Lower lobe of right lung (tissue), 2 donors: ENCODE measurements around the gene SYNDIG1. TPM values are rescaled to one million over a fixed set of nuclear protein-coding genes. Genes with fewer than 3 reads are reported as not detected.

Source experiments
- ATAC-seq, 2 donors: fragments of 200-7000 bp; cut with Tn5 transposase; one replicate each; pipeline ENCODE4 v1.9.1; 2020 to 2022; ENCODE audit warnings: mild to moderate bottlenecking in 2 of 2, moderate library complexity in 2 of 2
- DNase-seq: peaks from one replicate; pipeline ENCODE4 v3.0.0-alpha.2; 2020
- H3K27ac ChIP-seq: fragments of 200-600 bp; one replicate; pipeline ENCODE4 v1.8.0; 2022
- H3K27me3 ChIP-seq: fragments of 200-600 bp; one replicate; pipeline ENCODE4 v1.8.0; 2022; ENCODE audit warnings: low read depth
- H3K36me3 ChIP-seq: fragments of 200-600 bp; one replicate; pipeline ENCODE4 v1.8.0; 2022; ENCODE audit warnings: mild to moderate bottlenecking
- H3K4me1 ChIP-seq: fragments of 200-600 bp; one replicate; pipeline ENCODE4 v1.8.0; 2022
- H3K4me3 ChIP-seq: fragments of 200-600 bp; one replicate; pipeline ENCODE4 v1.8.0; 2022; ENCODE audit warnings: mild to moderate bottlenecking
- H3K9me3 ChIP-seq: fragments of 200-600 bp; one replicate; pipeline ENCODE4 v1.8.0; 2022
- CTCF ChIP-seq: fragments of 200-600 bp; IDR thresholded peaks from one replicate; pipeline ENCODE4 v1.8.0; 2022; ENCODE audit warnings: antibody characterized with exemption, mild to moderate bottlenecking
- intact Hi-C: fragments of 100-400 bp; cut with DNase I; formaldehyde crosslinking; loops from one replicate; pipeline ENCODE4 v1.11.0; 2022
- total RNA-seq: library from RNA; stranded (reverse); fragmentation: NEBNext Ultra II Directional; extraction: Animal tissue kit (Norgen Biotek cat#: 25700); gene quantifications from one replicate; pipeline ENCODE4 v1.2.1, GENCODE V29; 2021
- donor health status: DM: no; HTN: yes; CAD: no; lungs with severe emphysema.

The SYNDIG1 gene
- total RNA-seq, 1 donor from 2014 or later = 0.15 TPM

DNA sequence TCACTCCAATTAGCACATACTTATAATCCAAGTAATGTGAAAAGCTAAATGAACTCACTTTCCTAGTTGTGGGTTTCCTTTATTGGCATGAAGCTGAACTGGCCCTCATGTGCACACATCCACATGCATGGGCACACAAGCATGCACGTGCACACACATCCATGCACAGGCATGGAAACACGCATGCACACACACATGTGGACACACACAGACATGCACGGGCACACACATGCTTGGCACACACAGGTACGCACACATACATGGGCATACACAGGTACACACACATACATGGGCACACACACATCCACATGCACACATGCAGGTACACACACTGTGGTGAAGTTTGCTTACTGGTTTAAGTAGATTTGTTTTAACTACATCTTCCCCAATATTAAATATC is 23.8 kb downstream of the SYNDIG1 start:
- intact Hi-C loops = no loop called here
- Histone ChIP-seq H3K4me3 (no peak overlapping the region), H3K4me1 (no peaks in the 10 kb centered on the region), H3K27me3 (no peaks in the 10 kb centered on the region), H3K9me3 (no peaks in the 10 kb centered on the region), H3K36me3 (no peaks in the 10 kb centered on the region), H3K27ac (no peak overlapping the region)
- ATAC-seq (no peak), DNase-seq (no peak)
- no peak for TF ChIP-seq CTCF

GRCh38 chr20:24493661-24494459 is 24.4 kb downstream of the SYNDIG1 start:
- no peaks in the 10 kb centered on the region for H3K9me3 ChIP-seq
- H3K4me1 ChIP-seq = no peaks in the 10 kb centered on the region
- intact Hi-C loops = no loop called here
- ATAC-seq = no peak
- no peak overlapping the region for H3K4me3 ChIP-seq
- no peaks in the 10 kb centered on the region for H3K36me3 ChIP-seq
- no peak for DNase-seq
- no peak overlapping the region for H3K27ac ChIP-seq
- TF ChIP-seq CTCF = no peak
- no peaks in the 10 kb centered on the region for H3K27me3 ChIP-seq

- peak in 1 of 2 donors; percentile 9 for ATAC-seq
- no peak overlapping the region for H3K27ac ChIP-seq
Observed at GRCh38 chr20:24494460-24494920, 25.1 kb downstream of the SYNDIG1 start.

DNA sequence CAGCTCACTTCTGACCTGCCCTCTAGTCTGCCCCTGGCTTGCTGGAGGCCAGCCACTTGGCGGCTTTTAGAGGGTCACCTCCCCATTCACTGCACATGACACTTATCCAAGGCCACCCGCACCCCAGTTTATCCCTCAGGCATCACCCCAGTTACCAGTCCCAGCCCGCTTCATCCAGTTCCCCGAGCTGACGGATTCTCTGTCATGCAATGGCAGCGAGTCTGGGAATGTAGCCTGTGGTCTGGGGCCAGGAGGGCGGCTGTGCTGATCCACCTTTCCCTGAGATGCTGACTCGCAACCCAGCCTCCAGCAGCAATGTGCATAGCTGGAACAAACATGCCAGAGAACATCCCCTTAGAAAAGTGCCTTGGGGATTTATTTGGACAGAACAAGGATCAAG is 25.8 kb downstream of the SYNDIG1 start:
- Histone ChIP-seq H3K9me3 (no peaks in the 10 kb centered on the region), H3K36me3 (no peaks in the 10 kb centered on the region), H3K27ac (no peak overlapping the region), H3K4me3 (no peak overlapping the region), H3K27me3 (no peaks in the 10 kb centered on the region), H3K4me1 (no peaks in the 10 kb centered on the region)
- intact Hi-C loops = no loop called here
- TF ChIP-seq CTCF = no peak
- no peak for ATAC-seq
- DNase-seq = no peak

More at GRCh38 chr20:24494460-24494920, 25.1 kb downstream of the SYNDIG1 start:
- Histone ChIP-seq H3K4me3 (no peak overlapping the region), H3K4me1 (no peaks in the 10 kb centered on the region), H3K36me3 (no peaks in the 10 kb centered on the region), H3K9me3 (no peaks in the 10 kb centered on the region), H3K27me3 (no peaks in the 10 kb centered on the region)
- intact Hi-C loops = no loop called here
- no peak for TF ChIP-seq CTCF
- no peak for DNase-seq

- ATAC-seq (peak; percentile 39 to 63), DNase-seq (no peak)
- Histone ChIP-seq H3K4me3 (no peak overlapping the region), H3K9me3 (no peaks in the 10 kb centered on the region), H3K4me1 (no peaks in the 10 kb centered on the region), H3K27me3 (no peaks in the 10 kb centered on the region), H3K36me3 (no peaks in the 10 kb centered on the region), H3K27ac (no peak overlapping the region)
- intact Hi-C loops = no loop called here
- TF ChIP-seq CTCF = no peak
Observed at GRCh38 chr20:24497851-24498250, 28.4 kb downstream of the SYNDIG1 start.
